Left renal cortex interstitium (tissue), 4 donors: ENCODE results near the gene ACSF3. TPM values are rescaled to one million over a fixed set of nuclear protein-coding genes. Genes with fewer than 3 reads are reported as not detected.
"Not testable (repeated sequence)": the region's sequence is repeated elsewhere in the genome, so short reads cannot be mapped to it uniquely, and the experiment has no call there.

ENCODE experiments used
- DNase-seq, 4 donors: peaks; one replicate each; pipeline ENCODE4 v3.0.0-alpha.2; 2013; ENCODE audit warnings: low read depth in 4 of 4, low spot score in 2 of 4, missing footprints in 1 of 4
- polyA plus RNA-seq, 4 donors: library from polyadenylated mRNA; unstranded; fragments of 120-200 nt; gene quantifications; one replicate each; pipeline ENCODE4 v1.2.1, GENCODE V29; 2013; ENCODE audit not compliant: insufficient read length in 4 of 4

Gene ACSF3
- polyA plus RNA-seq, 4 donors: 27.6 to 37.9 (median 33.5) TPM

DNA sequence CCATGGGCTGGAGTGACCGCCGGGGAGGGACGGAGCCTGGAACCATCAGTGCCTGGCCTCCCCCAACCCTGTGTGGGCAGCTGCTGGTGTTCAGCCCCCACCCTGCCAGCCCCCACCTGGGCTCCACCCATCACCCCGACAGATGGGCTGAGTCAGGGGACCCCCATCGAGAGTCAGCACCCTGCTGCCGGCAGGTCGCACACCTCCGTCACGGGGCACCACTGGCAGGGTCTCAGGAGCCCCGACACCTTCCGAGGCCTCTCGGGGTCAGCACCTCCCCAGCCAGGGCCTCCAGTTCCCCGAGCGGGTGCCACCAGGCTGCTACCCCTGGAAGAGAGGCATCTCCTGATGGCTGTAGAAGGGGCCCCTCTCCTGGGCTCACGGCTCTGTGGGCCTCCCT, 38.3 kb upstream of the ACSF3 start:
- DNase-seq: no peak

GRCh38 chr16:89055894-89056555, 37.6 kb upstream of the ACSF3 start:
- no peak for DNase-seq

DNA sequence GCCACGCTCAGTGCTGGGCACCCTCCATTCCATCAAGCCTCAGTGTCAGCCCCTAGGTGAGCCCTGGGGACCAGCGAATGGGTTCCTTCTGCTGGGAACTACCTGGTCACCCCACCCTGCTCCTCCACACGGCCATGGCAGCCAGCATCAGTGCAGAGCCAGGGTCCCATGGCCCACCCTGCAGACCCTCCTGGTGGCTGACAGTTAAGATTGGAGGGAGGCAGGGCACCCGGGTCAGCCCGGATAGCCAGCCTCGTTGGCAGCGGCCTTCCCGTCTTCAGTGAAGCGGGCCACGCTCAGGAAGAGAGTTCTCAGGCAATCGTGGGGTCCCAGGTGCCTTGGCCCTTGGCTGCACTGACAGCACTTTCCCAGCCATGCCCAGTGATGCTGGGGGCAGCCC, 37.1 kb upstream of the ACSF3 start:
- DNase-seq: no peak

GRCh38 chr16:89057738-89058137, 35.9 kb upstream of the ACSF3 start:
- no peak for DNase-seq

DNA sequence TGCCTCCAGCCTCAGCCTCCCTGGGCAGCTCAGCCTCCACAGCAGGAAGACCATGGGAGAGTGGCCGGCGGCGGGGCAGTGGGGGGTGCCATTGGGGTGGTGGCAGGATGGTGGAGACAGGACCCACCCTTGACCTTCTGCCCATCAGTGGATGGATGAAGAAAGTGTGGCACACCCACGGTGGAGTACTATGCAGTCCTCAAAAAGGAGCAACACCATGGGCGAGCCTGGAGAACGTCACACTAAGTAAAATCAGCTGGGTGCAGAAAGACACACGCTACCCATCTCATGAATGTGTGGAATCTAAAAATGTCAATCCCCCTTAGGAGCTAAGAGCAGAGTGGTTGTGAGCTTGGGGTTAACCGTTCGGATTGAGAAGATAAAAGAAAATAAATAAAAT, 34.8 kb upstream of the ACSF3 start:
- DNase-seq: no peak

- DNase-seq: no peak
Measured at GRCh38 chr16:89060207-89060794, 33.4 kb upstream of the ACSF3 start.

GRCh38 chr16:89061086-89061485, 32.6 kb upstream of the ACSF3 start:
- no peak for DNase-seq

DNA sequence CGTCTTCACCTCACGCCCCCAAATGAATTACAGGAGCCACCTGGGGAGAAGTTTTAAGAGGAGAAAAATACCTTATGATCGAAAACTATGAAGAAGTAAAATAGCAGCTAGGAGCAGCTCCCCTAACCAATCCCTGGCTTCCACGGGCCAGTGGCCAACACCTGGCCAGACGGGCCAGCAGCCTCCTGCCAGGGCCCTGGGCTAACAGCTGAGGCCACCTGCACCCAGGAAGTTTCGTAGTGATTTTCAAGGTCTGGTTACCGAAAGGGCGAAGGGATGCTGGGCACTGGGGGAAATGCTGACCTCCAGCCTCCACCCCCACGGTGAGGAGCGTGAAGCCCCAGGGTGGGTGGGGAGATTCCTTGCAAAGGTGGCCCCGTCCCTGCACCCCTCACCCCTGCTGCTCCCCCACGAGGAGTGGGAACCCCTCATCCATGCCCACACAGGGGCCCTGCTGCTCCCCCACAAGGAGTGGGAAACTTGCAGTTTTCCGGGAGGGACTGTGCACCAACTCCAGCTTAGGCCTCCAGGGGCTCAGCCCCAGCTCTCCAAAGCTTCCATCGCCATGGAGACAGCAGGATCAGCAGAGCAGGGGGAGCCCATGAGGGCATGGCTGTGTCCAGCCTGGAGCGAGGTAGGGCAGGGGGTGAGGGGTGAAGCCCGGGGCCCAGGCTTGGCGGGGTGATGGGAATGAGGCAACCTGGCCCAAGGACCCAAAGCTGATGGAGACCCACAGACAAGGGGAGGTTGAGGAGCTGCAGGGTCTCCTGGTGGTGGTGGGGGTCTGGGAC, 31.9 kb upstream of the ACSF3 start:
- no peak for DNase-seq

- DNase-seq: no peak
Measured at GRCh38 chr16:89062389-89063345, 31.0 kb upstream of the ACSF3 start.

- no peak for DNase-seq
Measured at GRCh38 chr16:89063768-89064320, 29.8 kb upstream of the ACSF3 start.

- no peak for DNase-seq
Measured at GRCh38 chr16:89064606-89065457, 28.8 kb upstream of the ACSF3 start.

DNA sequence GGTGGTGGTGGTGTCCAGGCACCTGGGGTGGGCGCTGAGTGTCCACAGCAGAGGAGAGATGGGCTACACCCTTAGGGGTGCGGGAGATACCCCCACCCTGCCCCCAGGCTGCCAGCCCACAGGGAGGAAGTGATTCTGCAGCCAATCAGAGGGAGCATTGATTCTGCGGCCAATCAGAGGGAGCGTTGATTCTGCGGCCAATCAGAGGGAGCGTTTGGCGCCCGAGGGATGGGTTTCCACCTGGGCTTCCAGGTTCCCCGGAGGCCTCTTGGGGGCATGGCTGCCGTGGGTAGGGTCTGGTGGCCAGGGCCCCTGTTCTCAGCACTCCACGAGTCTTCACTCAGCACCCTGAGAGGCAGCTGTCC, 28.2 kb upstream of the ACSF3 start:
- DNase-seq: no peak

DNA sequence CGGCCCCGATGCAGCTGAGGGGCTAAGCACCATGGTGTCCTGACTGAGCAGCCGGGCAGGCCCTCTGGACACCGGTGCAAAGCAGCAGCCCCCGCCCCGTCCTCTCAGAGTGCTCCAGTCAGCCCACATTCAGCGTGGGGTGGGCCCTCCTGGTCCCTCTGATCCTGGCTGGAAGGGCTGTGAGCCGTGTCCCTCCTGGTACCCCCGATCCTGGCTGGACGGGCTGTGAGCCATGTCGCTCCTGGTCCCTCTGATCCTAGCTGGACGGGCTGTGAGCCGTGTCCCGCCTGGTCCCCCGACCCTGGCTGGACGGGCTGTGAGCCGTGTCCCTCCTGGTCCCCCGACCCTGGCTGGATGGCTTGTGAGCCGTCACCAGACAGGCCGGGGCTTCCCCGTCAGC, 26.9 kb upstream of the ACSF3 start:
- DNase-seq: no peak

DNA sequence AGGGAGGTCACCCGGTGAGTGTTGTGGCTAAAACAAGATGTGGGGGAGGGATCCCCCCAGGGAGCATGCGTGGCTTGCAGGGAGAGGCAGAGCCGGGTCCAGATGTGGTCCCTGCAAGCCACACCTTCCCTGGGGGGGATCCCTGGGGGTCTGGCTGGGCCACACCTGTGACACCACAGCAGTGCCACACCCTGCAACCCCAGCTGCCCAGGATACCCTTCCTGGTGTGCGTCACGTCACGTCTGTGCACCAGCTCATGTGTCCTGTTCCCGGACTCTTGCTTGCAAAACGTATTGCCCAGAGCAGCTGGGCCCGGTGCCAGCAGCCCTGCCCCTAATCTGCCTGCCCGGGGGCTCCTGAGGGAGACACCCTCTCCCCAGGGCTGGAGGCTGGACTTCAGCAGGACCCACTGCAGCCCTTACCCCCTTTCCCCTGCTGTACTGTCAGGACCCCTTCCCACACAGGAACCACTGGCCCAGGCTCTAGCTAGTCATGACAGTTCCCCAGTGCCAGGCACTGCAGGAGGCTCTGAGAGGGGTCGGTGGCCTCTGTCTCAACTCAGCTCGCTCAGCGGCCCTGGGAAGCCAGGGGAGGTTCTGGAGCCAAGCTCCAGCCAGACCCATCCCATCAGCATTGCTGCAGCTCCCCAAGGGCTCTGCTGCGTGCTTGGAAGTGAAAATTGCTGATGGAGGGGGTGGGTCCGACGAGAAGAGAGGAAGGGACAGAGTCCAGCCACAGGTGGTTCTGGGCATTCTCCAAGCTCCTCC, 25.8 kb upstream of the ACSF3 start:
- DNase-seq: no peak

GRCh38 chr16:89068814-89069616, 24.6 kb upstream of the ACSF3 start:
- not testable (repeated sequence) for DNase-seq

GRCh38 chr16:89069920-89070319, 23.7 kb upstream of the ACSF3 start:
- DNase-seq: no peak

DNA sequence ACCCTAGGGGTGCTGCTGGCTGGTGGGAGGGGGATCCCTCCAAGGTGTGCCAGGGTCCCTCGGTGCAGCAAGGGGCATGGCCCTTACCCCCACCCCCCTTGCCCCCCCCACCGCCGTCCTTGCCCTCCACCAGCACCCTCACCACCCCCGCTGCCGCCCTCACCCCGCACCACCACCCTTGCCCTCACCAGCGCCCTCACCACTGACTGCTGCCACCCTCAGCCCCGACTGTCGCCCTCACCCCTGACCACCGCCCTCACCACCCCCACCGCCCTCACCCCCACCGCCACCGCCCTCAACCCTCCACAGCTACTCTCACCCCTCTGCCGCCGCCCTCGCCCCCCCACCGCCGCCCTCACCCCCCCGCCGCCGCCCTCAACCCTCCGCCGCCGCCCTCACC, 23.1 kb upstream of the ACSF3 start:
- DNase-seq: no peak
